IMR-90 (cell line): Measurements from ENCODE around the gene ANKRD11.

ENCODE experiments used
- CTCF ChIP-seq: conservative IDR thresholded peaks from 2 replicates; pipeline ENCODE4 v1.5.1; 2012; ENCODE audit warnings: mild to moderate bottlenecking, low read depth, low read length, improper control_type of control experiment
- MXI1 ChIP-seq: IDR thresholded peaks from 2 replicates; pipeline ENCODE4 v1.6.1; 2012; ENCODE audit warnings: low read depth, mild to moderate bottlenecking, low read length, moderate library complexity, borderline replicate concordance
- POLR2A ChIP-seq: IDR thresholded peaks from 2 replicates; pipeline ENCODE4 v1.6.1; 2012; ENCODE audit warnings: mild to moderate bottlenecking, low read depth, low read length
- RFX5 ChIP-seq: IDR thresholded peaks from 2 replicates; pipeline ENCODE4 v1.8.0; 2012; ENCODE audit warnings: low read depth, mild to moderate bottlenecking, low read length, moderate library complexity
- SMC3 ChIP-seq: fragments of 150-350 bp; IDR thresholded peaks from 2 replicates; pipeline ENCODE4 v1.6.1; 2016; ENCODE audit warnings: low read depth, mild to moderate bottlenecking, antibody characterized with exemption, low read length, moderate library complexity
- USF2 ChIP-seq: fragments of 150-350 bp; IDR thresholded peaks from 2 replicates; pipeline ENCODE4 v1.6.1; 2017; ENCODE audit warnings: mild to moderate bottlenecking, antibody characterized with exemption, low read length, low read depth

GRCh38 chr16:89341279-89341678 lies 149.1 kb downstream of the ANKRD11 start:
- no peak for TF ChIP-seq CTCF
- no peak for TF ChIP-seq POLR2A
- no peak for TF ChIP-seq RFX5
- TF ChIP-seq MXI1 = no peak
- no peak for TF ChIP-seq SMC3
- TF ChIP-seq USF2 = no peak
